Tibial nerve (tissue), 4 donors: ENCODE measurements around the gene UBALD1. TPM values are rescaled to one million over a fixed set of nuclear protein-coding genes. Genes with fewer than 3 reads are reported as not detected.
A peak's percentile ranks its signal among the peaks of the same experiment; 100 is the strongest.

Source experiments
- DNase-seq, 2 donors: peaks; one replicate each; pipeline ENCODE4 v3.0.0-alpha.2; 2019; ENCODE audit warnings: low spot score in 2 of 2
- H3K27ac ChIP-seq, 4 donors: fragments of 200-600 bp; sonication (generic) in 3 of 4; one replicate each; pipeline ENCODE4 v1.5.1; 2017 to 2019; ENCODE audit warnings: mild to moderate bottlenecking in 1 of 4
- H3K27me3 ChIP-seq, 2 donors: fragments of 200-600 bp; sonication (generic) in 1 of 2; one replicate each; pipeline versions ENCODE4 v1.5.1 to v1.6.0; 2017 to 2019
- H3K36me3 ChIP-seq, 3 donors: fragments of 200-600 bp; sonication (generic); one replicate each; pipeline ENCODE4 v1.5.1; 2018 to 2019
- H3K4me1 ChIP-seq, 4 donors: fragments of 200-600 bp; sonication (generic) in 3 of 4; one replicate each; pipeline ENCODE4 v1.5.1; 2017 to 2019
- H3K4me3 ChIP-seq, 4 donors: fragments of 200-600 bp; sonication (generic) in 3 of 4; one replicate each; pipeline ENCODE4 v1.5.1; 2017 to 2019; ENCODE audit warnings: mild to moderate bottlenecking in 1 of 4, moderate library complexity in 1 of 4
- H3K9me3 ChIP-seq, 4 donors: fragments of 200-600 bp; sonication (generic) in 3 of 4; one replicate each; pipeline ENCODE4 v1.5.1; 2017 to 2019
- EP300 ChIP-seq, 2 donors: sonication (generic); formaldehyde crosslinking; IDR thresholded peaks; one replicate each; pipeline ENCODE4 v1.6.1; 2017; ENCODE audit warnings: antibody characterized with exemption in 2 of 2, mild to moderate bottlenecking in 1 of 2
- POLR2A ChIP-seq, 2 donors: fragments of 450-650 bp; IDR thresholded peaks; one replicate each; pipeline ENCODE4 v1.6.1; 2017; ENCODE audit warnings: antibody characterized with exemption in 2 of 2, mild to moderate bottlenecking in 2 of 2, moderate library complexity in 2 of 2
- WGBS, 2 donors: methylation state at CpG; one replicate each; pipeline ENCODE4 v1.1.5; 2018; 5-methylcytosine and 5-hydroxymethylcytosine counted together
- total RNA-seq, 4 donors: library from RNA; depleted of rRNA; stranded (reverse); fragments of >200 nt; gene quantifications; one replicate each; pipeline ENCODE4 v1.1.0, GENCODE V29; 2016
- TF ChIP-seq, protein P1 (sequence below), 5 experiments: fragments of 200-600 bp in 3 of 5; fragments of 450-650 bp in 2 of 5; sonication (generic) in 3 of 5; IDR thresholded peaks; one replicate each; pipeline ENCODE4 v1.5.1; 2016 to 2019; ENCODE audit warnings: antibody characterized with exemption in 5 of 5, mild to moderate bottlenecking in 3 of 5, moderate library complexity in 2 of 5

The UBALD1 gene
- total RNA-seq, 4 donors from 2014 or later, result 6.5 to 22.8 (median 9.8) TPM

GRCh38 chr16:4626396-4626795 lies 11.7 kb upstream of the UBALD1 start:
- no peak for DNase-seq
- WGBS, 2 donors, result 40 to 60% methylated on average over 6 of the region's 6 CpGs
- H3K9me3 ChIP-seq, result peaks cover 0 to 8% (median 0%) of the 10 kb centered on the region in 4 donors
- TF ChIP-seq EP300 (IDR thresholded peaks at IDR 0.05), result no peak
- no peak for TF ChIP-seq POLR2A (IDR thresholded peaks at IDR 0.05)
- TF ChIP-seq, protein P1, sequence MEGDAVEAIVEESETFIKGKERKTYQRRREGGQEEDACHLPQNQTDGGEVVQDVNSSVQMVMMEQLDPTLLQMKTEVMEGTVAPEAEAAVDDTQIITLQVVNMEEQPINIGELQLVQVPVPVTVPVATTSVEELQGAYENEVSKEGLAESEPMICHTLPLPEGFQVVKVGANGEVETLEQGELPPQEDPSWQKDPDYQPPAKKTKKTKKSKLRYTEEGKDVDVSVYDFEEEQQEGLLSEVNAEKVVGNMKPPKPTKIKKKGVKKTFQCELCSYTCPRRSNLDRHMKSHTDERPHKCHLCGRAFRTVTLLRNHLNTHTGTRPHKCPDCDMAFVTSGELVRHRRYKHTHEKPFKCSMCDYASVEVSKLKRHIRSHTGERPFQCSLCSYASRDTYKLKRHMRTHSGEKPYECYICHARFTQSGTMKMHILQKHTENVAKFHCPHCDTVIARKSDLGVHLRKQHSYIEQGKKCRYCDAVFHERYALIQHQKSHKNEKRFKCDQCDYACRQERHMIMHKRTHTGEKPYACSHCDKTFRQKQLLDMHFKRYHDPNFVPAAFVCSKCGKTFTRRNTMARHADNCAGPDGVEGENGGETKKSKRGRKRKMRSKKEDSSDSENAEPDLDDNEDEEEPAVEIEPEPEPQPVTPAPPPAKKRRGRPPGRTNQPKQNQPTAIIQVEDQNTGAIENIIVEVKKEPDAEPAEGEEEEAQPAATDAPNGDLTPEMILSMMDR (IDR thresholded peaks at IDR 0.05), result no peak
- no peaks in the 10 kb centered on the region for H3K27me3 ChIP-seq
- peaks cover 0 to 38% (median 19%) of the 10 kb centered on the region in 4 donors for H3K4me1 ChIP-seq
- peak overlapping the region in 3 of 4 donors; percentile 90 to 97 (median 94) for H3K27ac ChIP-seq
- H3K36me3 ChIP-seq, result peaks cover 0 to 6% (median 0%) of the 10 kb centered on the region in 3 donors
- H3K4me3 ChIP-seq, result peak overlapping the region in 3 of 4 donors; percentile 60 to 82 (median 74)

DNA sequence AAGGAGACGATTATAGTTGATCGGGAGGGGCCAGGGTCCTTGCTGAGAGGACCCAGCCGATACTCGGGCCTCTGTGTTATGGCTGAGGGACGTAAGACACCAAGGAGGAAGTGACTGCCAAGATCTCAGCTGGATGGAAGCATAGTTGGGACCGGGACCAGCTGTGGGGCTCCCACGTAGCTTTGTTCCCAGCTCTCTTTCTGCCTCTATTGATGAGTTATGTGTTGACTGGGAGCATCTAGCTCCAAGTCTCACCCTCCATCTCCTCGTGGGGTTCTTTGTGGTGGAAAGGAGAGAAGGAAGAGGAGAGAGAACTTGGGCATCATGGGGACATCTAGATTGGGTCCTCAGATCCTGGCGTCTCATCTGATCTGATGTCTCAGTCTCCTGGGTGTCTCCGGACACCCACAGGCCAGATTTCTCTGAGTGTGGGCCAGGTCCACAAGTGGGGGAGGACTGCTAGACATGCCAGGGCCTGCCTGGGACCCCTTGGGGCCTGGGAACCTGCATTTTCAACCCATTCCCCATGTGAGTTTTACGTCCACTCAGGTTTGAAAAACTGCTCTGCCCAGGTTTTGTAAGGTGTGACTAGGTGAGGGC lies 11.0 kb upstream of the UBALD1 start:
- TF ChIP-seq EP300 (IDR thresholded peaks at IDR 0.05), result no peak
- TF ChIP-seq POLR2A (IDR thresholded peaks at IDR 0.05), result no peak
- TF ChIP-seq, protein P1 (IDR thresholded peaks at IDR 0.05), result no peak
- Histone ChIP-seq H3K36me3 (no peaks in the 10 kb centered on the region), H3K27me3 (no peaks in the 10 kb centered on the region), H3K4me3 (peak overlapping the region; percentile 60 to 92 (median 78)), H3K27ac (peak overlapping the region; percentile 90 to 97 (median 92)), H3K4me1 (peaks cover 0 to 38% (median 19%) of the 10 kb centered on the region in 4 donors), H3K9me3 (peaks cover 0 to under 1% (median 0%) of the 10 kb centered on the region in 4 donors)
- WGBS, 2 donors, result 7 to 10% methylated on average over 11 of the region's 11 CpGs
- no peak for DNase-seq

GRCh38 chr16:4624827-4625559 lies 10.3 kb upstream of the UBALD1 start:
- Histone ChIP-seq H3K27me3 (no peaks in the 10 kb centered on the region), H3K27ac (peak overlapping the region; percentile 90 to 97 (median 92)), H3K4me3 (peak overlapping the region; percentile 60 to 92 (median 78)), H3K4me1 (peaks cover 0 to 38% (median 19%) of the 10 kb centered on the region in 4 donors), H3K9me3 (no peaks in the 10 kb centered on the region), H3K36me3 (no peaks in the 10 kb centered on the region)
- peak in 1 of 2 donors; percentile 53 for DNase-seq
- 0 to 1% methylated on average over 12 to 61 of the region's 80 CpGs for WGBS, 2 donors
- TF ChIP-seq POLR2A (IDR thresholded peaks at IDR 0.05) (peak; percentile 91 to 94), EP300 (IDR thresholded peaks at IDR 0.05) (peak in 1 of 2 donors; percentile 79)
- TF ChIP-seq, protein P1 (IDR thresholded peaks at IDR 0.05), result no peak

DNA sequence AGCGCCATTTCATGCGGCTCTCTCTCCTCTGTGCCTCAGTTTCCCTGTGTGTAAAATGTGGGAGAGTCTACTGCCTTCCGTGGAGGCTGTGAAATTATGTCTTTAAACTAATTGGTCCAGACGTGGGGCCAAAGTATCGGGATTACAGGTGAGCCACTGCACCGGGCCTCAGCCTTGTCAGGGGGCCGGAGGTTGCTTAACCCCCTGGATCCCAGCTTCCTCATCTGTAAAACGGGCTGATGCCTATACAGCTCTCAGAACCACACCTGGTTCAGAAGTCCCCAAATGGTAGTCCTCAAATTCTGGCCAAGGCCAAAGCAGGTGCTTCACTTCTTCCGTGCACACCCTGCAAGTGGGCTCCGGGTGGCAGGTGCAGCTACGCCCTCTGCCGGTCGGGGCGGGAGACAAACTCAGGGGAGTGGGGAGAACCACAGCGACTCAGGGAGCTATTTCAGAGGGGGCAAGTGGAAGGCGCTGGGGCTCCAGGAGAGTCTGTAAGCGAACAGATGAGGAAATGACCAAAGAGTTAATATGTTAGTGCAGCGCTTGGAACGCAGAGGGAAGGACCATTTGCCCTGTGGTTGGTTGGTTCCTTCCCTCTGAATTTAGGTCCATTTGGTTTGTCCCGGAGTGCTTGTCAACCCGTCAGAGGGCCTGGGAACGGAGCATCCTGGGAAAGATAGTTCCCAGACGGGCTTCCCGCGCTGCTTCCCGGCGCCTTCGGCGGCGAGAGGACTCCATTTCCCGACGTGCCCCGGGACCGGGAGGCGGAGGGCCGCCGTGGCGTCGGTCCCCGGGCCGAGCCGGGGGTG lies 9.5 kb upstream of the UBALD1 start, which contains the start of gene MGRN1:
Gene MGRN1, plus strand, starts transcription at position 812 of the 812 bp plus-strand sequence. CDS start 135 bp downstream, outside the sequence.
- 8 to 13% methylated on average over 20 to 34 of the region's 42 CpGs for WGBS, 2 donors

More for the DNA sequence above, 9.5 kb upstream of the UBALD1 start, which contains the start of gene MGRN1:
- no peaks in the 10 kb centered on the region for H3K27me3 ChIP-seq
- peak within 1 kb of the TSS; percentile 60 to 92 (median 78) for H3K4me3 ChIP-seq
- TF ChIP-seq POLR2A (IDR thresholded peaks at IDR 0.05), result no peak
- TF ChIP-seq EP300 (IDR thresholded peaks at IDR 0.05), result peak; percentile 55 to 85
- TF ChIP-seq, protein P1 (IDR thresholded peaks at IDR 0.05), result peak; percentile 88 to 95 (median 91)
- peaks cover 0 to 37% (median 19%) of the 10 kb centered on the region in 4 donors for H3K4me1 ChIP-seq
- H3K36me3 ChIP-seq, result no peaks in the 10 kb centered on the region
- H3K9me3 ChIP-seq, result no peaks in the 10 kb centered on the region
- DNase-seq, result peak; percentile 81 to 88
- peak within 1 kb of the TSS; percentile 90 to 97 (median 92) for H3K27ac ChIP-seq
